ENCODE data around the gene NR4A1.
"Not testable (repeated sequence)": the region's sequence is repeated elsewhere in the genome, so short reads cannot be mapped to it uniquely, and the experiment has no call there.

Gene NR4A1

GRCh38 chr12:52087961-52088820, 36.9 kb downstream of the NR4A1 start:
- no peak for TF ChIP-seq GATA1 (IDR thresholded peaks at IDR 0.05; ENCODE audit: low read depth, low read length)
- no peak for TF ChIP-seq POLR2A (IDR thresholded peaks at IDR 0.05; ENCODE audit: low read length)
- DNase-seq = no peak

GRCh38 chr12:52089491-52089890, 38.2 kb downstream of the NR4A1 start:
- no peak for TF ChIP-seq POLR2A (IDR thresholded peaks at IDR 0.05; ENCODE audit: low read length)
- no peak for TF ChIP-seq GATA1 (IDR thresholded peaks at IDR 0.05; ENCODE audit: low read depth, low read length)
- no peak for DNase-seq

- TF ChIP-seq POLR2A (IDR thresholded peaks at IDR 0.05; ENCODE audit: low read length) (no peak), GATA1 (IDR thresholded peaks at IDR 0.05; ENCODE audit: low read depth, low read length) (no peak)
- DNase-seq = no peak
These were observed 39.0 kb downstream of the NR4A1 start for GRCh38 chr12:52090291-52090690.

GRCh38 chr12:52091061-52091460, 39.8 kb downstream of the NR4A1 start:
- DNase-seq = no peak
- TF ChIP-seq GATA1 (IDR thresholded peaks at IDR 0.05; ENCODE audit: low read depth, low read length) (no peak), POLR2A (IDR thresholded peaks at IDR 0.05; ENCODE audit: low read length) (no peak)

- no peak for DNase-seq
- no peak for TF ChIP-seq POLR2A (IDR thresholded peaks at IDR 0.05; ENCODE audit: low read length)
- TF ChIP-seq GATA1 (IDR thresholded peaks at IDR 0.05; ENCODE audit: low read depth, low read length) = no peak
These were observed 40.6 kb downstream of the NR4A1 start for GRCh38 chr12:52091869-52092268.

- no peak for TF ChIP-seq GATA1 (IDR thresholded peaks at IDR 0.05; ENCODE audit: low read depth, low read length)
- TF ChIP-seq POLR2A (IDR thresholded peaks at IDR 0.05; ENCODE audit: low read length) = no peak
These were observed 42.1 kb downstream of the NR4A1 start for GRCh38 chr12:52093346-52093745.

GRCh38 chr12:52096332-52097044, 45.2 kb downstream of the NR4A1 start:
- DNase-seq = no peak
- TF ChIP-seq POLR2A (IDR thresholded peaks at IDR 0.05; ENCODE audit: low read length) (no peak), GATA1 (IDR thresholded peaks at IDR 0.05; ENCODE audit: low read depth, low read length) (no peak)

More at GRCh38 chr12:52093346-52093745, 42.1 kb downstream of the NR4A1 start:
- DNase-seq = no peak

GRCh38 chr12:52097045-52097666, 45.9 kb downstream of the NR4A1 start:
- no peak for DNase-seq
- TF ChIP-seq GATA1 (IDR thresholded peaks at IDR 0.05; ENCODE audit: low read depth, low read length) (no peak), POLR2A (IDR thresholded peaks at IDR 0.05; ENCODE audit: low read length) (no peak)

- not testable (repeated sequence) for DNase-seq
These were observed 53.3 kb downstream of the NR4A1 start for GRCh38 chr12:52104431-52105089.

Data from erythroblast (primary cell).